SK-N-SH treated with all-trans-retinoic acid at 6 μM for 48 hours (cell line): ENCODE results near the gene OR4A16.

ENCODE experiments used
- ATAC-seq: fragments of 200-7000 bp; cut with Tn5 transposase; 3 replicates; pipeline ENCODE4 v1.9.1; 2020; ENCODE audit warnings: mild to moderate bottlenecking, moderate library complexity
- BACH2 ChIP-seq: fragments of 250-450 bp; sonication (Bioruptor Pico); IDR thresholded peaks from 2 replicates; pipeline ENCODE4 v1.9.0; 2021; ENCODE audit warnings: mild to moderate bottlenecking, borderline replicate concordance
- CSDC2 ChIP-seq: fragments of 250-450 bp; sonication (Bioruptor Pico); IDR thresholded peaks from 2 replicates; pipeline ENCODE4 v1.5.0; 2020; ENCODE audit warnings: mild to moderate bottlenecking, moderate library complexity
- ESRRG ChIP-seq: fragments of 250-450 bp; sonication (Bioruptor Pico); IDR thresholded peaks from 2 replicates; pipeline ENCODE4 v1.6.1; 2021; ENCODE audit warnings: mild to moderate bottlenecking
- ISL1 ChIP-seq: fragments of 250-450 bp; sonication (Bioruptor Pico); IDR thresholded peaks from 2 replicates; pipeline ENCODE4 v2.1.2; 2022; ENCODE audit warnings: mild to moderate bottlenecking, moderate library complexity
- OSR1 ChIP-seq: fragments of 250-450 bp; sonication (Bioruptor Pico); IDR thresholded peaks from 2 replicates; pipeline ENCODE4 v1.8.0; 2022; ENCODE audit warnings: moderate library complexity, mild to moderate bottlenecking, inconsistent platforms
- RARB ChIP-seq: fragments of 250-450 bp; sonication (Bioruptor Pico); IDR thresholded peaks from 2 replicates; pipeline ENCODE4 v1.8.0; 2021; ENCODE audit warnings: mild to moderate bottlenecking, moderate library complexity
- SNAI2 ChIP-seq: fragments of 250-450 bp; sonication (Bioruptor Pico); IDR thresholded peaks from 2 replicates; pipeline ENCODE4 v1.5.0; 2020; ENCODE audit warnings: mild to moderate bottlenecking, moderate library complexity
- TCF4 ChIP-seq: fragments of 250-450 bp; sonication (Bioruptor Pico); IDR thresholded peaks from 2 replicates; pipeline ENCODE4 v1.8.0; 2021; ENCODE audit warnings: mild to moderate bottlenecking, moderate library complexity, borderline replicate concordance
- TOX ChIP-seq: fragments of 250-450 bp; sonication (Bioruptor Pico); IDR thresholded peaks from 2 replicates; pipeline ENCODE4 v1.8.0; 2021; ENCODE audit warnings: mild to moderate bottlenecking, moderate library complexity, borderline replicate concordance
- TSHZ2 ChIP-seq: fragments of 250-450 bp; sonication (Bioruptor Pico); IDR thresholded peaks from 2 replicates; pipeline ENCODE4 v1.5.0; 2020; ENCODE audit warnings: mild to moderate bottlenecking, moderate library complexity
- ZC3H10 ChIP-seq: fragments of 250-450 bp; sonication (Bioruptor Pico); IDR thresholded peaks from 2 replicates; pipeline ENCODE4 v1.5.1; 2021; ENCODE audit warnings: mild to moderate bottlenecking, moderate library complexity
- ZNF565 ChIP-seq: fragments of 450-650 bp; formaldehyde crosslinking; conservative IDR thresholded peaks from 2 replicates; pipeline ENCODE4 v1.5.0; 2020; ENCODE audit warnings: low read depth, mild to moderate bottlenecking, moderate library complexity
- ZNF70 ChIP-seq: fragments of 450-650 bp; formaldehyde crosslinking; IDR thresholded peaks from 2 replicates; pipeline ENCODE4 v1.5.0; 2020; ENCODE audit warnings: mild to moderate bottlenecking, moderate library complexity
- TF ChIP-seq, protein P1 (sequence below): fragments of 250-450 bp; sonication (Bioruptor Pico); IDR thresholded peaks from 2 replicates; pipeline ENCODE4 v1.8.0; 2021; ENCODE audit warnings: low read depth, mild to moderate bottlenecking, moderate library complexity, borderline replicate concordance
- TF ChIP-seq, protein P2 (sequence below): fragments of 250-450 bp; sonication (Bioruptor Pico); IDR thresholded peaks from 2 replicates; pipeline ENCODE4 v1.5.1; 2021; ENCODE audit warnings: mild to moderate bottlenecking, moderate library complexity

OR4A16 gene

DNA sequence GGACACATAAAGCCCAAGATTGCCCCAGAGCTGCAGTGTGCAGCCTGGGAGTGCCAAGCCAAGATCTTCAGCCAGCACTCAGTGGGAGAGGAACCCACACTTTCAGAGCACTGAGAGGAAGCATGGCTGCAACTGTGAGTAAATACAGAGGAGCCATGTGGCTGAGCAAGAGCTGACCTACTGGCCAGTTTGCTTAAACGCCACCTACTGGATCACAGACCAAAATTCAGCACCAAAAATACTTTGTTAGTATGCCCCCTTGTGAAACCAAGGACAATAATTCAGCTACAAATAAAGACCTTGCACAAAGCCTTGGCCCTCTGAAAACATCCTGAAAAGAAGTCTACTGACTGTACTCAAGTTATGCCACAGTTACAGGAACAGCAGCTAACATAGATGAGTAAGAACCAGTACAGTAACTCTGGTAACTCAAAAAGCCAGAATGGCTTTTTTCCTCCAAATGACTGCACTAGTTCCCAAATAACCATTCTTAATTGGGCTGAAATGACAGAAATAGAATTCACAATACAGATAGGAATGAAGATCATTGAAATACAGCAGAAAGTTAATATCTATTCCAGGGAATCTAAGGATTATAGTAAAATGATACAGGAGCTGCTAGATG lies 14.7 kb downstream of the OR4A16 start:
- TF ChIP-seq RARB (CRISPR knock-in tag): no peak
- no peak for TF ChIP-seq ESRRG (CRISPR knock-in tag)
- TF ChIP-seq ZC3H10 (CRISPR knock-in tag): no peak
- no peak for TF ChIP-seq OSR1 (CRISPR knock-in tag)
- TF ChIP-seq TCF4: no peak
- TF ChIP-seq TOX: no peak
- TF ChIP-seq ZNF70 (CRISPR knock-in tag): no peak
- ATAC-seq: no peak

DNA sequence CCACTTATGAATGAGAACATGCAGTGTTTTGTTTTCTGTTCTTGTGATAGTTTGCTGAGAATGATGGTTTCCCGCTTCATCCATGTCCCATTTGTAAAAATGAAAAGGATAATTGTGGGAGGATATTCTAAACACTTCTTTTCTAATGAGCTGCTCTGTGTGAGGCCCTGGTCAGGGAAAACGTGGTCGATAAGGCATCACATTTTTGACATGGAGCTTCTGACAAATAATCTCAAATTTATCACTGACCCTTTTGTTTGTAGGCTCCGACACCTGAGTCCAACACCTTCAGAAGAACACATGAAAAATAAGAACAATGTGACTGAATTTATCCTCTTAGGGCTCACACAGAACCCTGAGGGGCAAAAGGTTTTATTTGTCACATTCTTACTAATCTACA lies 24.7 kb downstream of the OR4A16 start, which contains the start of gene OR4A15:
TSS of gene OR4A15 (plus strand) at position 301 of the 400 bp plus-strand sequence. CDS start at position 301, 0 bp downstream.
- TF ChIP-seq SNAI2 (CRISPR knock-in tag) (no peak), ZNF70 (CRISPR knock-in tag) (no peak), ISL1 (CRISPR knock-in tag) (no peak), RARB (CRISPR knock-in tag) (no peak), ZNF565 (CRISPR knock-in tag) (no peak), TSHZ2 (no peak), CSDC2 (CRISPR knock-in tag) (no peak), BACH2 (no peak), OSR1 (CRISPR knock-in tag) (no peak), TOX (no peak)
- TF ChIP-seq, protein P1, sequence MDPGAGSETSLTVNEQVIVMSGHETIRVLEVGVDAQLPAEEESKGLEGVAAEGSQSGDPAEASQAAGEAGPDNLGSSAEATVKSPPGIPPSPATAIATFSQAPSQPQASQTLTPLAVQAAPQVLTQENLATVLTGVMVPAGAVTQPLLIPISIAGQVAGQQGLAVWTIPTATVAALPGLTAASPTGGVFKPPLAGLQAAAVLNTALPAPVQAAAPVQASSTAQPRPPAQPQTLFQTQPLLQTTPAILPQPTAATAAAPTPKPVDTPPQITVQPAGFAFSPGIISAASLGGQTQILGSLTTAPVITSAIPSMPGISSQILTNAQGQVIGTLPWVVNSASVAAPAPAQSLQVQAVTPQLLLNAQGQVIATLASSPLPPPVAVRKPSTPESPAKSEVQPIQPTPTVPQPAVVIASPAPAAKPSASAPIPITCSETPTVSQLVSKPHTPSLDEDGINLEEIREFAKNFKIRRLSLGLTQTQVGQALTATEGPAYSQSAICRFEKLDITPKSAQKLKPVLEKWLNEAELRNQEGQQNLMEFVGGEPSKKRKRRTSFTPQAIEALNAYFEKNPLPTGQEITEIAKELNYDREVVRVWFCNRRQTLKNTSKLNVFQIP (CRISPR knock-in tag): no peak
- TF ChIP-seq, protein P2, sequence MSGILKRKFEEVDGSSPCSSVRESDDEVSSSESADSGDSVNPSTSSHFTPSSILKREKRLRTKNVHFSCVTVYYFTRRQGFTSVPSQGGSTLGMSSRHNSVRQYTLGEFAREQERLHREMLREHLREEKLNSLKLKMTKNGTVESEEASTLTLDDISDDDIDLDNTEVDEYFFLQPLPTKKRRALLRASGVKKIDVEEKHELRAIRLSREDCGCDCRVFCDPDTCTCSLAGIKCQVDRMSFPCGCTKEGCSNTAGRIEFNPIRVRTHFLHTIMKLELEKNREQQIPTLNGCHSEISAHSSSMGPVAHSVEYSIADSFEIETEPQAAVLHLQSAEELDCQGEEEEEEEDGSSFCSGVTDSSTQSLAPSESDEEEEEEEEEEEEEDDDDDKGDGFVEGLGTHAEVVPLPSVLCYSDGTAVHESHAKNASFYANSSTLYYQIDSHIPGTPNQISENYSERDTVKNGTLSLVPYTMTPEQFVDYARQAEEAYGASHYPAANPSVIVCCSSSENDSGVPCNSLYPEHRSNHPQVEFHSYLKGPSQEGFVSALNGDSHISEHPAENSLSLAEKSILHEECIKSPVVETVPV: no peak
- ATAC-seq: no peak
